ENCODE measurements around the gene POLR1B. TPM values are rescaled to one million over a fixed set of nuclear protein-coding genes. Genes with fewer than 3 reads are reported as not detected.
"Not testable (repeated sequence)": the region's sequence is repeated elsewhere in the genome, so short reads cannot be mapped to it uniquely, and the experiment has no call there.

Gene POLR1B
- total and polyA plus RNA-seq, 2 experiments from 2014 or later: 8.4 to 12.6 TPM

- no peak for DNase-seq (ENCODE audit: low read depth in 1 of 2, low spot score in 1 of 2)
- Histone ChIP-seq H3K27ac (no peak overlapping the region), H3K9me3 (ENCODE audit: low read depth) (no peaks in the 10 kb centered on the region), H3K4me1 (ENCODE audit: low read depth) (no peaks in the 10 kb centered on the region), H3K27me3 (no peaks in the 10 kb centered on the region), H3K4me3 (no peak overlapping the region), H3K36me3 (peaks cover 6% of the 10 kb centered on the region)
- TF ChIP-seq CTCF (IDR thresholded peaks at IDR 0.05; ENCODE audit: low read depth, low read length): no peak
Measured at GRCh38 chr2:112523291-112523777, 18.9 kb upstream of the POLR1B start.

GRCh38 chr2:112524276-112524675 is 18.0 kb upstream of the POLR1B start:
- not testable (repeated sequence) for H3K9me3 ChIP-seq (ENCODE audit: low read depth); H3K4me1 ChIP-seq (ENCODE audit: low read depth); H3K27me3 ChIP-seq; H3K4me3 ChIP-seq; H3K27ac ChIP-seq; DNase-seq (ENCODE audit: low read depth in 1 of 2, low spot score in 1 of 2)
- peaks cover 14% of the 10 kb centered on the region for H3K36me3 ChIP-seq

- no peaks in the 10 kb centered on the region for H3K27me3 ChIP-seq
- no peak for TF ChIP-seq CTCF (IDR thresholded peaks at IDR 0.05; ENCODE audit: low read depth, low read length)
- DNase-seq (ENCODE audit: low read depth in 1 of 2, low spot score in 1 of 2): no peak
- H3K9me3 ChIP-seq (ENCODE audit: low read depth): no peaks in the 10 kb centered on the region
- peaks cover 16% of the 10 kb centered on the region for H3K36me3 ChIP-seq
- no peaks in the 10 kb centered on the region for H3K4me1 ChIP-seq (ENCODE audit: low read depth)
- no peak overlapping the region for H3K27ac ChIP-seq
- H3K4me3 ChIP-seq: no peak overlapping the region
Measured at GRCh38 chr2:112528541-112528940, 13.7 kb upstream of the POLR1B start.

GRCh38 chr2:112529757-112530156 is 12.5 kb upstream of the POLR1B start:
- Histone ChIP-seq H3K27me3 (no peaks in the 10 kb centered on the region), H3K4me1 (ENCODE audit: low read depth) (no peaks in the 10 kb centered on the region), H3K27ac (no peak overlapping the region), H3K36me3 (peaks cover 16% of the 10 kb centered on the region), H3K9me3 (ENCODE audit: low read depth) (no peaks in the 10 kb centered on the region), H3K4me3 (no peak overlapping the region)
- no peak for DNase-seq (ENCODE audit: low read depth in 1 of 2, low spot score in 1 of 2)
- TF ChIP-seq CTCF (IDR thresholded peaks at IDR 0.05; ENCODE audit: low read depth, low read length): no peak

- Histone ChIP-seq H3K9me3 (ENCODE audit: low read depth) (no peaks in the 10 kb centered on the region), H3K27me3 (no peaks in the 10 kb centered on the region), H3K36me3 (peaks cover 16% of the 10 kb centered on the region), H3K4me3 (no peak overlapping the region), H3K4me1 (ENCODE audit: low read depth) (no peaks in the 10 kb centered on the region), H3K27ac (no peak overlapping the region)
- no peak for TF ChIP-seq CTCF (IDR thresholded peaks at IDR 0.05; ENCODE audit: low read depth, low read length)
- DNase-seq (ENCODE audit: low read depth in 1 of 2, low spot score in 1 of 2): no peak
Measured at GRCh38 chr2:112530728-112531127, 11.5 kb upstream of the POLR1B start.

GRCh38 chr2:112534826-112535225 is 7.4 kb upstream of the POLR1B start:
- H3K27me3 ChIP-seq: no peaks in the 10 kb centered on the region
- H3K4me3 ChIP-seq: no peak overlapping the region
- no peak overlapping the region for H3K27ac ChIP-seq
- peaks cover 5% of the 10 kb centered on the region for H3K36me3 ChIP-seq
- no peaks in the 10 kb centered on the region for H3K4me1 ChIP-seq (ENCODE audit: low read depth)
- DNase-seq (ENCODE audit: low read depth in 1 of 2, low spot score in 1 of 2): no peak
- no peak for TF ChIP-seq CTCF (IDR thresholded peaks at IDR 0.05; ENCODE audit: low read depth, low read length)
- no peaks in the 10 kb centered on the region for H3K9me3 ChIP-seq (ENCODE audit: low read depth)

GRCh38 chr2:112536665-112537064 is 5.6 kb upstream of the POLR1B start:
- H3K27ac ChIP-seq; DNase-seq (ENCODE audit: low read depth in 1 of 2, low spot score in 1 of 2); H3K9me3 ChIP-seq (ENCODE audit: low read depth); H3K27me3 ChIP-seq; H3K4me3 ChIP-seq; H3K4me1 ChIP-seq (ENCODE audit: low read depth); H3K36me3 ChIP-seq: not testable (repeated sequence)

Data from cardiac muscle cell (in vitro differentiated cells and primary cell).